HepG2 (cell line): ENCODE results near the gene ADGRG1. TPM values are rescaled to one million over a fixed set of nuclear protein-coding genes. Genes with fewer than 3 reads are reported as not detected.

ENCODE experiments used
- ATAC-seq: fragments of 200-7000 bp; cut with Tn5 transposase; 3 replicates; pipeline ENCODE4 v1.9.1; 2020; ENCODE audit warnings: mild to moderate bottlenecking, moderate library complexity
- BruUV-seq: library from RNA; stranded (reverse); fragments of 400-500 nt; replicated peaks from 2 replicates; lab custom pipeline; 2021; lab: Mats Ljungman, UMichigan
- CTCF ChIA-PET: fragments of 300-600 bp; formaldehyde crosslinking; extraction: SDS; loops from one replicate; lab custom pipeline; 2021; ENCODE audit warnings: low total read pairs, inconsistent platforms, low intra/inter-chr PET ratio; lab: Yijun Ruan, JAX
- POLR2A ChIA-PET: fragments of 350-600 bp; sonication (Branson Sonifier 250); formaldehyde crosslinking; loops from one replicate; lab custom pipeline; 2020; ENCODE audit warnings: antibody characterized with exemption, inconsistent platforms; lab: Yijun Ruan, JAX
- DNase-seq: peaks from one replicate; pipeline ENCODE4 v3.0.0-alpha.2; 2015; ENCODE audit warnings: low spot score
- FAIRE-seq: peaks from 3 replicates; lab custom pipeline; 2011; peaks lifted over from hg19 to GRCh38; lab: Jason Lieb, UNC
- H2AFZ ChIP-seq: one replicate; pipeline ENCODE4 v1.6.1; 2011; ENCODE audit warnings: low read length, inconsistent platforms
- H3K27ac ChIP-seq: fragments of 300-600 bp; 3 replicates; pipeline ENCODE4 v1.8.0; 2011; ENCODE audit warnings: mixed run types, mild to moderate bottlenecking, mixed read lengths, low read length, inconsistent platforms; ENCODE audit not compliant: insufficient read depth; ENCODE audit errors: extremely low read length
- H3K27me3 ChIP-seq, 2 experiments: fragments of 200-600 bp in 1 of 2; 2 replicates in 1 of 2; 3 replicates in 1 of 2; pipeline versions ENCODE4 v1.6.0 to v1.8.0; 2011; ENCODE audit warnings: low read length in 2 of 2, mild to moderate bottlenecking in 2 of 2, moderate library complexity in 2 of 2, inconsistent platforms in 1 of 2; ENCODE audit not compliant: insufficient read depth in 2 of 2, control insufficient read depth in 1 of 2
- H3K36me3 ChIP-seq, 2 experiments: fragments of 200-600 bp in 1 of 2; replicated peaks in 1 of 2; 2 replicates in 1 of 2; 3 replicates in 1 of 2; pipeline versions ENCODE4 v1.5.1 to v1.8.0; 2011; ENCODE audit warnings: low read length in 2 of 2, inconsistent platforms in 1 of 2; ENCODE audit not compliant: insufficient read depth in 2 of 2, control insufficient read depth in 1 of 2
- H3K4me1 ChIP-seq: 2 replicates; pipeline ENCODE4 v1.5.1; 2012; ENCODE audit warnings: low read length, inconsistent platforms; ENCODE audit not compliant: insufficient read depth
- H3K4me2 ChIP-seq: 2 replicates; pipeline ENCODE4 v1.6.0; 2011; ENCODE audit warnings: low read depth, low read length, inconsistent platforms
- H3K4me3 ChIP-seq, 3 experiments: fragments of 200-600 bp in 1 of 3; sonication (generic), shearing (Covaris generic) in 1 of 3; replicated peaks in 1 of 3; 2 replicates each; pipeline ENCODE4 v1.5.1; 2011 to 2016; ENCODE audit warnings: low read length in 3 of 3, inconsistent platforms in 2 of 3, low read depth in 2 of 3, mild to moderate bottlenecking in 2 of 3, control low read depth in 1 of 3, mixed read lengths in 1 of 3; ENCODE audit not compliant: insufficient read depth in 1 of 3
- H3K79me2 ChIP-seq: one replicate; pipeline ENCODE4 v1.6.1; 2011; ENCODE audit warnings: low read length, inconsistent platforms; ENCODE audit not compliant: insufficient read depth
- H3K9ac ChIP-seq: 2 replicates; pipeline ENCODE4 v1.6.0; 2011; ENCODE audit warnings: mild to moderate bottlenecking, low read depth, low read length, inconsistent platforms; ENCODE audit not compliant: insufficient read depth
- H3K9me3 ChIP-seq: 2 replicates; pipeline ENCODE4 v1.5.1; 2012; ENCODE audit warnings: mild to moderate bottlenecking, low read length
- H4K20me1 ChIP-seq: 2 replicates; pipeline ENCODE4 v1.6.0; 2011; ENCODE audit warnings: inconsistent platforms, mild to moderate bottlenecking, low read length, moderate library complexity; ENCODE audit not compliant: insufficient read depth
- FOXO4 ChIP-seq: sonication (generic); formaldehyde crosslinking; conservative IDR thresholded peaks from 2 replicates; pipeline ENCODE4 v1.8.1; 2023; ENCODE audit warnings: missing genetic modification reagents
- KLF9 ChIP-seq: IDR thresholded peaks from 2 replicates; pipeline ENCODE4 v1.6.1; 2016; ENCODE audit warnings: low read depth
- PCBP1 ChIP-seq: fragments of 200-400 bp; formaldehyde crosslinking; IDR thresholded peaks from 2 replicates; pipeline ENCODE4 v1.6.1; 2017; ENCODE audit warnings: mild to moderate bottlenecking, low read depth, low read length, borderline replicate concordance
- POLR2G ChIP-seq: fragments of 200-400 bp; formaldehyde crosslinking; IDR thresholded peaks from 2 replicates; pipeline ENCODE4 v1.6.1; 2018; ENCODE audit warnings: mild to moderate bottlenecking, low read depth, low read length, moderate library complexity
- RAD51 ChIP-seq: fragments of 450-650 bp; IDR thresholded peaks from 2 replicates; pipeline ENCODE4 v1.6.1; 2016; ENCODE audit warnings: borderline replicate concordance
- RERE ChIP-seq: IDR thresholded peaks from 2 replicates; pipeline ENCODE4 v1.6.1; 2016; ENCODE audit warnings: low read depth, missing genetic modification reagents, missing compliant biosample characterization
- ZNF224 ChIP-seq: sonication (generic); formaldehyde crosslinking; IDR thresholded peaks from 2 replicates; pipeline ENCODE4 v1.5.0; 2020; ENCODE audit warnings: mild to moderate bottlenecking, missing genetic modification reagents
- ZNF253 ChIP-seq: sonication (generic); formaldehyde crosslinking; IDR thresholded peaks from 2 replicates; pipeline ENCODE4 v1.8.0; 2022; ENCODE audit warnings: mild to moderate bottlenecking, missing genetic modification reagents, borderline replicate concordance
- ZNF331 ChIP-seq: sonication (generic); formaldehyde crosslinking; IDR thresholded peaks from 2 replicates; pipeline ENCODE4 v1.4.0; 2020; ENCODE audit warnings: missing genetic modification reagents
- ZNF333 ChIP-seq: sonication (generic); formaldehyde crosslinking; IDR thresholded peaks from 2 replicates; pipeline ENCODE4 v1.4.0; 2020; ENCODE audit warnings: mild to moderate bottlenecking, missing genetic modification reagents, borderline replicate concordance
- ZNF776 ChIP-seq: sonication (generic); formaldehyde crosslinking; IDR thresholded peaks from 2 replicates; pipeline ENCODE4 v1.4.0; 2020; ENCODE audit warnings: mild to moderate bottlenecking, missing genetic modification reagents
- ZSCAN29 ChIP-seq: sonication (generic); formaldehyde crosslinking; conservative IDR thresholded peaks from 2 replicates; pipeline ENCODE4 v1.4.0; 2020; ENCODE audit warnings: mild to moderate bottlenecking, missing genetic modification reagents
- whole genome bisulfite sequencing: methylation state at CpG from one replicate; pipeline ENCODE4 v1.1.6; 2017; ENCODE audit warnings: low lambda C conversion rate; 5-methylcytosine and 5-hydroxymethylcytosine counted together
- in situ Hi-C: cut with HindIII; loops from 2 replicates; pipeline ENCODE4 v1.10.0; 2017; ENCODE audit warnings: low pct_unique_long_range_greater_than_20kb; ENCODE audit not compliant: extremely low pct_ligation_motif_present
- intact Hi-C: fragments of 100-400 bp; cut with micrococcal nuclease; formaldehyde crosslinking; loops from one replicate; pipeline ENCODE4 v1.10.0; 2022; ENCODE audit not compliant: unreplicated experiment
- polyA plus RNA-seq, 8 experiments: library from polyadenylated mRNA; depleted of rRNA in 3 of 8; stranded (reverse) in 7 of 8; unstranded in 1 of 8; fragments of >200 nt; fragmentation: Illumina TruSeq in 4 of 8; extraction: Trizol in 4 of 8; gene quantifications; 2 replicates each; pipeline versions ENCODE4 v1.2.1 to v1.2.3, GENCODE V29; 2011 to 2016; ENCODE audit warnings: low read depth in 4 of 8, missing spikeins in 1 of 8, mixed read lengths in 1 of 8; ENCODE audit not compliant: insufficient read depth in 1 of 8
- total RNA-seq, 5 experiments: library from RNA; depleted of rRNA; stranded (reverse); fragments of >200 nt; fragmentation: Illumina TruSeq; extraction: Trizol; gene quantifications; 2 replicates each; pipeline ENCODE4 v1.2.3, GENCODE V29; 2016; ENCODE audit warnings: low read depth in 1 of 5
- TF ChIP-seq, protein P1 (sequence below): sonication (generic); formaldehyde crosslinking; IDR thresholded peaks from 2 replicates; pipeline ENCODE4 v1.5.1; 2020; ENCODE audit warnings: mild to moderate bottlenecking, missing genetic modification reagents, borderline replicate concordance
- TF ChIP-seq, protein P2 (sequence below): sonication (generic); formaldehyde crosslinking; IDR thresholded peaks from 2 replicates; pipeline ENCODE4 v1.4.0; 2020; ENCODE audit warnings: missing genetic modification reagents, borderline replicate concordance

ADGRG1 gene
- total and polyA plus RNA-seq, 2 of the 13 experiments (the other 11 are each of a cell fraction or from before 2014, with no cell fraction given) = 2.7 to 5.9 TPM

GRCh38 chr16:57593021-57593420 lies 35.4 kb upstream of the ADGRG1 start:
- H3K9ac ChIP-seq = no peak overlapping the region
- peaks cover 9% of the 10 kb centered on the region; the same call in 1 of the 2 replicates for H3K4me1 ChIP-seq
- ChIA-PET CTCF (interaction anchor here (17.5 kb wide), 1 partner anchor 56 kb away, joined by 571 read pairs; no protein-coding TSS in a partner anchor), POLR2A (no interaction called here)
- ATAC-seq = no peak
- H3K4me3 ChIP-seq = no peak overlapping the region
- H2AFZ ChIP-seq = no peak overlapping the region
- H3K79me2 ChIP-seq = no peaks in the 10 kb centered on the region
- no peak for FAIRE-seq
- DNase-seq = no peak
- H3K4me2 ChIP-seq = no peak overlapping the region
- in situ Hi-C loops = no loop called here
- no peaks in the 10 kb centered on the region for H4K20me1 ChIP-seq
- no peaks in the 10 kb centered on the region for H3K9me3 ChIP-seq
- H3K27ac ChIP-seq = no peak overlapping the region
- intact Hi-C loops = loop anchor here (5.0 kb wide), 1 partner anchor 144 kb away; the partner anchor contains the start of gene KATNB1
- WGBS = 34% methylated on average over 3 of the region's 3 CpGs
- H3K36me3 ChIP-seq = no peaks in the 10 kb centered on the region
- no TSS peak for BruUV-seq
- no peaks in the 10 kb centered on the region; a peak in 1 of 5 replicates for H3K27me3 ChIP-seq
- TF ChIP-seq POLR2G (no peak), KLF9 (CRISPR knock-in tag) (no peak), ZNF253 (CRISPR knock-in tag) (no peak), PCBP1 (no peak), ZSCAN29 (no peak), ZNF331 (CRISPR knock-in tag) (no peak), ZNF333 (CRISPR knock-in tag) (no peak), ZNF776 (CRISPR knock-in tag) (no peak), RERE (no peak), RAD51 (no peak), FOXO4 (CRISPR knock-in tag) (no peak), ZNF224 (no peak)
- TF ChIP-seq, protein P1, sequence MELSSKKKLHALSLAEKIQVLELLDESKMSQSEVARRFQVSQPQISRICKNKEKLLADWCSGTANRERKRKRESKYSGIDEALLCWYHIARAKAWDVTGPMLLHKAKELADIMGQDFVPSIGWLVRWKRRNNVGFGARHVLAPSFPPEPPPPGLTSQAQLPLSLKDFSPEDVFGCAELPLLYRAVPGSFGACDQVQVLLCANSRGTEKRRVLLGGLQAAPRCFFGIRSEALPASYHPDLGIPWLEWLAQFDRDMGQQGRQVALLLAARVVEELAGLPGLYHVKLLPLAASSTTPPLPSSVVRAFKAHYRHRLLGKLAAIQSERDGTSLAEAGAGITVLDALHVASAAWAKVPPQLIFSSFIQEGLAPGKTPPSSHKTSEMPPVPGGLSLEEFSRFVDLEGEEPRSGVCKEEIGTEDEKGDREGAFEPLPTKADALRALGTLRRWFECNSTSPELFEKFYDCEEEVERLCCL (CRISPR knock-in tag) = no peak
- TF ChIP-seq, protein P2, sequence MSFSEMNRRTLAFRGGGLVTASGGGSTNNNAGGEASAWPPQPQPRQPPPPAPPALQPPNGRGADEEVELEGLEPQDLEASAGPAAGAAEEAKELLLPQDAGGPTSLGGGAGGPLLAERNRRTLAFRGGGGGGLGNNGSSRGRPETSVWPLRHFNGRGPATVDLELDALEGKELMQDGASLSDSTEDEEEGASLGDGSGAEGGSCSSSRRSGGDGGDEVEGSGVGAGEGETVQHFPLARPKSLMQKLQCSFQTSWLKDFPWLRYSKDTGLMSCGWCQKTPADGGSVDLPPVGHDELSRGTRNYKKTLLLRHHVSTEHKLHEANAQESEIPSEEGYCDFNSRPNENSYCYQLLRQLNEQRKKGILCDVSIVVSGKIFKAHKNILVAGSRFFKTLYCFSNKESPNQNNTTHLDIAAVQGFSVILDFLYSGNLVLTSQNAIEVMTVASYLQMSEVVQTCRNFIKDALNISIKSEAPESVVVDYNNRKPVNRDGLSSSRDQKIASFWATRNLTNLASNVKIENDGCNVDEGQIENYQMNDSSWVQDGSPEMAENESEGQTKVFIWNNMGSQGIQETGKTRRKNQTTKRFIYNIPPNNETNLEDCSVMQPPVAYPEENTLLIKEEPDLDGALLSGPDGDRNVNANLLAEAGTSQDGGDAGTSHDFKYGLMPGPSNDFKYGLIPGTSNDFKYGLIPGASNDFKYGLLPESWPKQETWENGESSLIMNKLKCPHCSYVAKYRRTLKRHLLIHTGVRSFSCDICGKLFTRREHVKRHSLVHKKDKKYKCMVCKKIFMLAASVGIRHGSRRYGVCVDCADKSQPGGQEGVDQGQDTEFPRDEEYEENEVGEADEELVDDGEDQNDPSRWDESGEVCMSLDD (CRISPR knock-in tag) = no peak
